Ureter (tissue), 1 donor: ENCODE results near the gene COMMD7. TPM values are rescaled to one million over a fixed set of nuclear protein-coding genes. Genes with fewer than 3 reads are reported as not detected.
A peak's percentile ranks its signal among the peaks of the same experiment; 100 is the strongest.

ENCODE experiments used
- DNase-seq: peaks from one replicate; pipeline ENCODE4 v3.0.0-alpha.2; 2020; ENCODE audit warnings: low spot score
- total RNA-seq: library from RNA; stranded (reverse); gene quantifications from one replicate; pipeline ENCODE4 v1.2.4, GENCODE V29; 2023
- donor health status: DM: yes; HTN: yes; CAD: no.

Gene COMMD7
- total RNA-seq = 57.2 TPM

DNA sequence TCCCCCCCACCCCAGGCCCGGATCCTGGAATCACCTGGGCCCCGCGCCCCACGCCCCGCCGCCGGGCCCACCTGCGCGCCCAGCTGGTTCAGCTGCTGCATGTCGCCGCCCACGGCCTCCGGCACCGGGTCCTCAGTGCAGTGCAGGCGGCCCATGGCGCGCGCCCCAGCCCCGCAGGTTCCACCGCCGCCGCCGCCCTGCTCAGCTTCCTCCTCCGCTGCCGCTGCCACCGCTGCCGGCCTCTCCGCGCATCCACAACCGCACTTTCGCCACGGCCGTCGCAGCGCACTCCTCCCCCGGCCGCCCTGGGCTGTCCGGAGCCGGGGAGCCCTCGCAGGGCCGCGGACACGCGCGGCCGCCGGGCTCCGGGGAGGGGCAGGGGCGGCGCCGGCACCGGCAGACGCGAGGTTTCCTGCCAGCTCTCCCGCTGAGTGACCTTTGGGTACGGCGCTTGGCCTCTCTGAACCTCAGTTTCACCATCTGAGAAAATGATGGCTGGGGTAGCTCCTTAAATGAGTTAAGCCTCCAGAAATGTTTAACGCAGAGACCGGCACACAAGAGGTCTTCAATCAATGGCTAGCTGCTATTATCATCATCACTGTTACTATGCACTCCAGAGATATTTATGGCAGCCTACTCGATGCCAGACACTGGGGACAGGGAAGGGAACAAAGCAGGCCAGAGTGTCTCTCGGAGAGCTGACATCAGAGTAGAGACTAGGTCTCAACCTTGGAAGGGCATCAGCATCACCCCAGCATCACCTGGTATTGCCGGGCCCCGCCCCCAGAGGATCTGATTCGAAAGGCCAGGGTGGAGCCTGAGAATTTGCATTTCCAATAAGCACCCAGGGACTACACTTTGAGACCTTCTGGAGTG, at the start of gene COMMD7:
Gene COMMD7, minus strand, starts transcription at position 231 of the 876 bp plus-strand sequence. Its CDS starts 76 bp downstream, at position 155.
- peak; percentile 72 for DNase-seq

DNA sequence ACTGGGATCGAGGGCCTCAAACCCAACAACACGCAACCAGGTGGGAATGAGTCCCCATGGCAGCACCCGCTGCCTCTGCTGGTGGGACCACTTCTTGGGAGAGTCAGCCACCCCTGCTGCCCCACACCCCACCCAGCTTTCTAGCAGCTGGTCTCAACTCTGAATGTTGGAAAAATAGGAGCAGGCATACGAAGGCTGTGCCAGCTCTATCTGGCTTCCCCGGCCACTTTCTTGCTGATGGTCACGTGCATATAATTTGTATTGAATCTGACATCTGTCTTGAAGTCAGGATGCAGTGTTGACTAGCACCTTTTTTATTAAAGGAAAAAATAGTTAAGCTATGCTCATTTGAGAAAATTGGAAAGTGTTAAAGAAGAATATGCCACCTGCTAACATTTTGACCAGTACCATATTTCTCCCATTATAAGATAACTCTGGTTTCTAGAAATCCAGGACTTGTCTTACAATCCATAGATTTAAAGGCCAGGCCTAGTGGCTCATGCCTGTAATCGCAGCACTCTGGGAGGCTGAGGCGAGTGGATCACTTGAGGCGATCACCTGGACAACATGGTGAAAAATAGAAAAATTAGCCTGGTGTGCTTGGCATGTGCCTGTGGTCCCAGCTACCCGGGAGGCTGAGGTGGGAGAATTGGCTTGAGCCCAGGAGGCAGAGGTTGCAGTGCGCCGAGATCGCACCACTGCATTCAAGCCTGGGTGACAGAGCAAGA, 49.6 kb upstream of the COMMD7 start:
- DNase-seq = no peak

DNA sequence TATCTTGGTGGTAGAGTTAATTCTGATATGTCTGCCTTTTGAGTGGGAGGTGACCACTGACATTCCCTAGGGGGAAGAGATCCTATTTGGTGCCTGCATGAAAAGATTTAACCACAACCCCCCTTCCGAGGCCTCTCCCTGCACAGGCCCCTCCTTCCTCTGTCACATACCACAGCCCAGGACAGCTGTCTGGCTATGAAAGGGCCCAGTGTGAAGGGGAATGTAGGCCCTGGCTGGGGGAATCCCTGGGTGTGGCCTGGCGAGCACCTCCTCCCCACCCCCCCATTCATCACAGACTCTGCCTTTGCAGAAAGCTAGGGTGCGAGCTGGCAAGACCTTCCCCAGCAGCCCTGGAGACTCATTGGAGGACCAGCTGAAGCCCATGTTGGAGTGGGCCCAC, 49.0 kb upstream of the COMMD7 start:
- DNase-seq = no peak

DNA sequence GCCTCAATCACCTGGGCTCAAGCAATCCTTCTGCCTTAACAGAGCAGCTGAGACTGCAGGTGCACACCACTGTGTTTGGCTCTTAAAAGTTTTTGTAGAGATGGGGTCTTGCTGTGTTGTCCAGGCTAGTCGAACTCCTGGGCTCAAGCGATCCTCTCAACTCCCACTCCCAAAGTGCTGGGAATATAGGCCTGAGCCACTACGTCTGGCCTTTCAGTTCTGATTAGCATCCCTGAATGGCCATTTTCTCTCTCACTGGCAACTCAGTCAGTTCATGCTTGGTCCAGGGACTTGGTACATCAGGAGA, 47.4 kb upstream of the COMMD7 start:
- no peak for DNase-seq

DNA sequence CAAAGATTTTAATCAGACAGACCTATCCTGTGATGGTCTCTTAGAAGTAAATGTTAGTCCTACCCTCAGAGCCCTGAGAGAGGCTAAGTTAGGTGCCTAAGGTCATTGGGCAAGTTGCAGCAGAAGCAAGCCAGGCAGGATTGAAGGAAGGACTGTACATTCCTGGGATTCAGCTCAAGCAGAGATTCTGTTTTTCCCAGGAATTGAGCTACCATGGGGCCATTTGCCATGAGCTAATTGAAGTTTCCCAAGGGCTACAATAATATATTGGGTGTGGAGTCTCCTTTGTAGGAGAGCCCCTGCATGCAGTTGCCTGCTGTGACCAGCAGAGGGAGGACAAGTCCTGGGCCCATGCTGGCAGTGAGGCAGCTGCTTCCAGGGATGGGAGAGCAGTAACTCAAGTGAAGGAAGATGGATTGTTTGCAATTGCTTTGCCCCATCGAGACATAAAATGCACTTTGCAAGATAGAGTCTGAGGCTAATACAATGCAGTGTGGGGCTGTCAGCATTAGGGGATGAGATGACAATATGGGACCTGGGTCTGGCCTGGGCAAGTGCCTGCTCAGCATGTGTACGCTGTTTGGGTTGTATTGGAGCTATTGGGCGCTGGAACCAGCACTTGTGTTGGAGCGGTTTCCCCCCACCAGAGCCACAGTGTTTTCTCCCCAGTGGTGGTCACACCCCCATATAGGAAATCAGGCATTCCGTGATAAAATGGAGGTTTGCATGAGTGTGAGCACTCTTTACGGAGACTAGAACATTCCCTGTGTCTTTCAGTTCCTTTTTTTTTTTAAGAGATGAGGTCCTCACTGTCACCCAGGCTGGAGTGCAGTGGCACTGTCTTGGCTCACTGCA, 46.9 kb upstream of the COMMD7 start:
- DNase-seq = peak; percentile 84

DNA sequence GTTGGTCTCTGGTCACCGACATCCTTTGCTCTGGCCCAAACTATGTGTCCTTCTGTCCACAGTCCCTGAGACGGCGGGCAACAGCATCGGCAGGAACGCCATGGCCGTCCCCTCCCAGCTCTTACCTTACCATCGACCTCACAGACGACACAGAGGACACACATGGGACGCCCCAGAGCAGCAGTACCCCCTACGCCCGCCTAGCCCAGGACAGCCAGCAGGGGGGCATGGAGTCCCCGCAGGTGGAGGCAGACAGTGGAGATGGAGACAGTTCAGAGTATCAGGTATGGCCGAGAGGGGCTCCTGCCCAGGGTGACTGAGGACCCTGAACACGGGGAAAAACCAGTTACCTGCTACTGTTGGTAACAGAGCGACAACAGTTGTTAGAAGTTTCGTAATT, 43.9 kb upstream of the COMMD7 start:
- no peak for DNase-seq

DNA sequence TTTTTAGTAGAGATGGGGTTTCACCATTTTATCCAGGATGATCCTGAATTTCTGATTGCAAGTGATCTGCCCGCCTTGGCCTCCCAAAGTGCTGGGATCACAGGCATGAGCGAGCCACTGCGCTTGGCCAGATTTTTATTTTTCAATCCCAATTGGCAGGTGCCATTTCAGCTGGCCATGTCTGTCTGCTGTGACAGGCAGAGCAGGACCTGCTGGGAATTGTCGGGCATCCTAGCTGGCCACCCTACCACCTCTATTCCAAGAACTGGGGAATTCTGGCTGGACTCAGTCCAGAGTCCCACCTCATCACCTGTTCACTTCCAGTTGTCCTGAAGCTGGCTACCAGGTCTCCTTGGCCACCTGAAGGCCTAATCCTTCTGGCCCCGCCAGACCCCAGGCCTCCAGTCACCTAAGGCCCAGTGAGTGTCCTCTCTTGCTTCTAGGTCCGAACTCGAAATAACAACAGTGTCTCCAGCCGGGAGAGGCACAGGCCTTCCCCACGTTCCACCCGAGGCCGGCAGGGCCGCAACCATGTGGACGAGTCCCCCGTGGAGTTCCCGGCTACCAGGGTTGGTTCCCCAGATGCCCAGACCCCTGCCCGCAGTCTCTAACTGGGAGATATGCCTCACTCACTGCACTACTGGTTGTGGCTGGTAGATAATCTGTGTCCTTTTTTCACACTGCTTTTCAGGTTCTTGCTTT, 42.9 kb upstream of the COMMD7 start:
- DNase-seq = no peak

DNA sequence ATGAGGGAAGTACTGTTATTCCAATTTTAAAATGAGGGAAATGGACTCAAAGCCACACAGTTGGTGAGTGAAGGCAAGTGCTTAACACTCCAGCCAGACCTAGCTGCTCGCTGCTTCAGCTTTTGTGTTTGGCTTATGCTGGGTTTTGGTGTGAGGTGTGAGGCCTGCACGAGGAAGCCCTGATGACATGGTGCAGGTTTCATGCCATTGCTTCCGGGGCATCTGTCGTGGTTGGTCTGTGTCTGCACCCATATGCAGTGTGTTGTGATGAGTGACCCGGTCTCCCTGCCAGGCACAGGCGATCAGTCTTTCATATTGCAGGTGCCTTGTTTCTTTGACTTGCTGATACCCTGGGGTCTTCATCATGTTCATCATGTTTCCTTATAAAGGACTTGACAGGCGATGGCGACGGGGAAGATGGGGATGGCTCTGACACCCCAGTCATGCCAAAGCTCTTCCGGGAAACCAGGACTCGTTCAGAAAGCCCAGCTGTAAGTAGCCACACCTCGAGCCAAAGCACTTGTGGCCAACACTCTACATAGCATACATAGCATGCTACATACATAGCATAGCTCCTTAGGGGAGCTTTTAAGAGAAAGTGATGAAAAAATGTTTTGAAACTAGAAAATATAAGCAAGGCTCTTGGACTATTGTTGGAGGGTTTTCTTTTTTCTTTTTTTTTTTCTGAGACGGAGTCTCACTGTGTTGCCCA, 41.3 kb upstream of the COMMD7 start:
- no peak for DNase-seq

DNA sequence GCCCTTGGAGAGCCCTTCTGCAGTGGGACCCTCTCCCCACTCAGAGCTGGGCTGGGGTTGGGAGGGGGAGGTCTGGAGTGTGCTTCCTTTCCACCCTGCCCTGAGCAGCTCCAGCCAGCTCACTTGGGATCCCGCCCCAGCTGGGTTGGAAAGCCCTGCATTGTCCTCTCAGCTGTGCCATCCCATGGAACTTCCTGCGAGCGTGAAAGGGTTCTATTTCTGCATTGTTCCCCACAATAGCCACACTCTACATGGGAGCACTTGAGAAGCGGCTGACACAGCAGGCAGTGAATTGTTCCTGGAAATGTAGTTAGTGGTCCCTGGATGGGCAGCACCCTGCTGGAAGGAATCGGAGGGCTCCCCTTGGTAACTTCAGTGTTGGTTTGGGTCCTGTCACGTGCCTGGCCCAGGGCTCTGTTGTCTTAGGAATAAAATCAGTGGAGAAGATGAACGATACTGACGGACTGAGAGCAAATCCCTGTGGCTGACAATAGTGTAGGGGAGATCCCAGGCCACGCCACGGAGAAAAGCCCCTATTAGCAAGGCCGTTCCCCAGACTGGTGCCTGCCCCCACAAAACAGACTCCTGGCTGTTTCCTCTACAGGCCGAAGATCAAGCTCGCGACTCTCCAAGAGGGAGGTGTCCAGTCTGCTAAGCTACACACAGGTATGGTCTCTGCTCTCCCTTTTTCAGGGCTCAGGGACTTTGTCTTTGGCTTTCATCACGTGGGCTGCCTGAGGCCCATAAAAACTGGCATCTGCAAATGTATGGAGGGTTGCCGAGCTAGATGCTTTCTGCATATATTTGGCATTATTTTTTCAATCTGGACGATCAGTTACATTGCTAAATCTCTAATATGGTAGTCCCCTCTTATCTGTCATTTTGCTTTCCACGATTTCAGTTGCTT, 37.7 kb upstream of the COMMD7 start:
- no peak for DNase-seq

DNA sequence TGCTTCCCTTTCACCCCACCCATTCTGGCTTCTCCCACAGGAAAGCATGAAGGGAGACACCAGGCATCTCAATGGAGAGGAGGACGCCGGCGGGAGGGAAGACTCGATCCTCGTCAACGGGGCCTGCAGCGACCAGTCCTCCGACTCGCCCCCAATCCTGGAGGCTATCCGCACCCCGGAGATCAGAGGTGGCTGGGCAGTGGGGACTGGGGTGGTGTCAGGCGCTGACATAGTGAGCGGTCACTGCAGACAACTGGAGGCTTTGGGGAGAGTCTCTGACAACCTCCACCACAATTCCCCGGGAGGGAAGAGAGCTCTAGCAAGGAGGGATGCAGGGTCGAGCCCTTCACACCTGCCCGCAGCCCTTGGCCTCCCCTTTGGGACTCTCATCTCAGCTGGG, 37.0 kb upstream of the COMMD7 start:
- no peak for DNase-seq

DNA sequence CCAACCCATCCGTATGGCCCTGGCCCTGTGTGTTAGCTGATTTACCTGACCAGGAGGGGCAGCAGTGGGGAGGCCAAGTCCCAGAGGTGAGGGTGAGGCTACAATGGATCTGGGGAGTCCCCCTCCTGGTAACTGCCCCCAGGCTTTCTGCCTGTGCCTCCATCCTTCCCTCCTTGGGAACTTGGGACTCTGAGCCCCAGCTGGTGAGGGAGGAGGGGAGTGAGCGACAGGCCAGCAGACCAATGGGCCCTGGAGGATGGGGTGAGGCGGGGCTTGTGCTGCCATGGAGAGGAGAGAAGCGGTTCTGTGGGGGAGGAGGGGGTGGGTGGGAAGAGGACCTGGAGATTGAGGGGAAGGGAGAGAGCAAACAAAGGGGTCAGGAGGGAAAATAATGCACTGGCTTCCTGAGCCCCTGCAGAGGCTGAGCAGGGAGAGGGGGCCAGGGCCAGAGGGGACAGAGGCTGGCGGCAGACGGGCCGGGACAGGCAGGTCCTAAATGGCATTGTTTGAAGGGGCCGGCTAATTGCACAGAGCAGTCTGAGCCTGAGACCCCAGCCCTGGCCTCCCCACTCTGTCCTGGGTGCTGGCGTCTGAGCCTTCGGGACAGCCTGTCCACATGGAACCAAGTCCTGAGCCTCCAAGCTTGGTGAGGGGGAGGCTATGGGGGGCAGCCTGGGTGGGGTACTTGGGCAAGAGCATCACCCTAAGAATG, 36.4 kb upstream of the COMMD7 start:
- no peak for DNase-seq

DNA sequence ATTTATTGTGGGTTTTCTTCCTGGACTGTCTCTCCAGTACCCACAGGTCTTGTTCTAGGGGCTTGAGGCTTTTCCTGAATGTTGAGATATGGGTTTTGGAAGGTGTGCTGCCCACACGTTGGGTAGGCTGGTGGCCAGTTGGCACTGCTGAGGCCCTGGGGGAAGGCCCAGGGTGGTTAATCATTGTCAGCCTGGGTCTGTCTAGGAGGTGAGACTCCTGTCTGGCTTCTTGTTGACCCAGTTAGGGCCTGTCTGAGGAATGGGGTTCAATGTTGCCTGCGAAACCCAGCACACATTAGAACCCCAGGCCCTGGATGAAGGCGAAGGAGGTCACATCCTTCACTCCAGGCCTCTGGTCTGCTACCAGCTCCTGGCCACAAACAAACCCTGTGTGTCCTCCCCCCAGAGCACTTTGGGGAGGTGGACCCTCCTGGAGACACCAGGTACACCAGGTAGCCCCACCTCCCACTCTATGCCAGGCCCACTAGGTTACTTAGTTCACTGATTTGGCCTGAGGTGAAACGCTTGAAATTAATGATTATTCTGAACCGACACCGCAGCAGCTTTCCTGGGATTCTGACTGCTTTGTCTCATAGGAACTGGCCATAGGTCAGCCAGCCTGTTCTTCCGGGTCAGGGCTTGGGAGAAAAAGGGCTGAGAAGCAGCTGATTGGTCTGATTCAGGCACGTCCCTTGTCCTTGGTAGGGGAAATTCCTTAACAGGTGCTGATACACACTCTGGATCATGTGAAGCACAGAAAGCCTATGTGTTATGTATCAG, 34.1 kb upstream of the COMMD7 start:
- no peak for DNase-seq

DNA sequence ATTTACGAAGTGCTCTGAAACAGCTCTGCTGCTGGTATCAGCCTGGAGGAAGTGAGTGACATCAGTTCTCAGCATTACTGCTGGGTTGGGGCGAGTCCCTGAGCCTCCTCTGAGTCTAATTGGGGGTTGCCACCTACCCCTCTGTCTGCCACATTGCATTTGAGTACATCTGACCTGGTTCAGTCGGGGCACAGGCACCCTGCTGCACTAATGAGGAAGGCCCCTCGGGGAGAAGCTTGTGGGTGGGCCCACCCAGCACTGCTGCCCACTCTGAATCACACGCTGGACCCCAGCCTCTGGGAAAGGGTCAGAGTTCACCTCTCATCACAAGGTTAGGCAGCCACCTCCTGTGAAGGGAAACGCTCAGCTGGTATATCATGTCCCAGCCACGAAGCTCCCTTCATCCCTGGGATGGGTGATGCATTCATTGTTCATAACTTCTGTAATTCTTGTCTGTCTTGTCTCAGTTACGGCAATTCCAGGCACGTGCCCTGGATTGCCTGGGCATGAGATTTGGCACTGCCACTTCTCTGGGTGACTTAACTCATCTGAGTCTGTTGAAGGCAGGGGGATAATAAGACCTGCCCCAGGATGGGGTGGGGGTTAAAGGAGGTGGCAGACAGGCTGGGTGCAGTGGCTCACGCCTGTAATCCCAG, 32.2 kb upstream of the COMMD7 start:
- DNase-seq = no peak

DNA sequence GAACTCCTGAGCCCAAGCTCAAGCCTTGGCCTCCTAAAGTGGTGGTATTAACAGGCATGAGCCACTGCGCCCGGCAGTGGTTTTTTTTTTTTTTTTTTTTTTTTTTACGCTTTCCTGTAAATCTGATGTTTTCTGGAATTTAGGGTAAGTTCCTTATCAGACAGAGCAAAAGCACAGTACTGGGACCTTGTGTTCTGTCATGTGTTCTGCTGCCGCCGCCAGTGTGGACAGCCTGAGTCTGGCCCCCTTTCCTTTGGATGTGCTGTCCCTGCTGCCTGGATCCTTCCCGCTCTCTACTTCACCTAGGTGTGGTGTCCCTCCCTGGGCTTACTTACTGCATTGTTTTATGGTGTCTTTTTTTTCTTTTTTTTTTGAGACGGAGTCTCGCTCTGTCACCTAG, 30.6 kb upstream of the COMMD7 start:
- DNase-seq = no peak

DNA sequence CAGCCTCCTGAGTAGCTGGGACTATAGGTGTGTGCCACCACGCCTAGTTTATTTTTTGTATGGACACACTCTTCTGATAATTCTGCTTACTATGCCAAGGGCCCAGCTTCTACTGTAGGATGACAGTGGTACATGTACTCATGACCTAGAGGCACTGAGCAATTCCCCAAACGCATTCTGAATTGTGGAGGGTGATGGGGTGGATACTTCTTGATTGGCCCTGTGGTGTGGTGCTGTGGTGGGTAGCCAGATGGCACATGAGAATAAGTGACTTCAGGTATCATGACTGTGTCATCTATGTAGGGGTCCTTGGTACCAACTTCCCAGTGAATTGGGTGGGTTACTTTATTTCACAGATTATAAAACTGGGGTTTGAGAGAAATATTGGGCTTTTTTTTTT, 30.0 kb upstream of the COMMD7 start:
- DNase-seq = no peak

DNA sequence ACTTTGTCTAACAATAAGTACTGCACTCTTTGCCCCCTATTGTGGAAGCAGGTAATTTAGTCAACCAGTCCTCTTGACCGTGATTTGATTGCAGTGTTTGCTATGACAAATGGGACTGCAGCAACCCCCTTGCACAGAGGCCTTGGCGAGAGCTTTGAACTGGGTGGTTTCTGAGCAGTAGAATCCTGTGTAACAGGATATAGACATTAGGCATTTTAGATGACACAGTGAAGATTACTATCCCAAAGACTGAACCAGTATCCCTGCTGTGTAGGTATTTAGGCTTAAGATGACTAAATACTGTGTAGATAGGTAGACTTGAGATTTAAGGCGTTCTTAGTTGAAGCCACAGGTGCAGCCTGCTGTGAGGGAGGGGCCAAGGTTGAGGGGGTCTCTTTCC, 28.8 kb upstream of the COMMD7 start:
- DNase-seq = no peak

DNA sequence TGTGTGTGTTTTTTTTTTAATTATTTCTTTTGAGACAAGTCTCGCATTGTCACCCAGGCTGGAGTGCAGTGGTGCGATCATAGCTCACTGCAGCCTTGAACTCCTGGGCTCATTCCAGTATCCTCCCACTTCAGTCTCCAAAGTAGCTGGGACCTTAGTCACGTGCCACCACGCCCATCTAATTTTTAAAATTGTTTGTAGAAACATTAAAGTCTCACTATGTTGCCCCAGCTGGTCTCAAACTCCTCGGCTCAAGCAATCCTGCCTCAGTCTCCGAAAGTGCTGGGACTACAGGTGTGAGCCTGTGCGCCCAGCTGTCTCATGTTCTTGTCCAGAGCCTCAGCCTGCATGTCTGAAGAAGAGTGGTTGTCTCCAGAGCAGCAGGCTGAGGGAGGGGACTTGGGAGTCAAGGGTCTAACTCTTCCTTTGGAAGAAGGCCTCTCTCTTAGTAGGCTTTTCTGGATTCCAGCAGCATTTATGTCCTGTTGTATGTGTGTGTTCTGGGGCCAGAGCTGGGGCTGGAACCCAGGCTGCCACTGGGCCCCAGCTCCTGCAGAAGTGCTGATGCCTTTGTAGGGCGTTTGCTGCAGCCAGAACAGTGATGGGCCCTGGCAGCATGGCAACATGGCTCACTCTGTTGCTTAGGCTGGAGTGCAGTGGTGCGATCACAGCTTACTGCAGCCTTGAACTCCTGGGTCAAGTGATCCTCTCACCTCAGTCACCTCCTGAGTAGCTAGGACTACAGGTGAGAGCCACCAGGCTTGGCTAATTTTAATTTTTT, 24.3 kb upstream of the COMMD7 start:
- DNase-seq = no peak
